Neuronal stem cell (in vitro differentiated cells): ENCODE results near the gene OR52H1.

Experiments
- DNase-seq: peaks from one replicate; pipeline ENCODE4 v3.0.0-alpha.2; 2013; ENCODE audit warnings: low spot score
- H2AFZ ChIP-seq: one replicate; pipeline ENCODE4 v1.6.1; 2013; ENCODE audit warnings: mild to moderate bottlenecking, low read length, inconsistent platforms
- H2AK5ac ChIP-seq: 2 replicates; pipeline ENCODE4 v1.6.1; 2013; ENCODE audit warnings: low read depth, mild to moderate bottlenecking, inconsistent platforms, low read length, moderate library complexity, mixed read lengths
- H2BK120ac ChIP-seq: 2 replicates; pipeline ENCODE4 v1.6.1; 2013; ENCODE audit warnings: low read depth, mild to moderate bottlenecking, inconsistent platforms, low read length, moderate library complexity, mixed read lengths
- H2BK12ac ChIP-seq: one replicate; pipeline ENCODE4 v1.6.1; 2013; ENCODE audit warnings: low read length, inconsistent platforms
- H2BK15ac ChIP-seq: 2 replicates; pipeline ENCODE4 v1.6.1; 2013; ENCODE audit warnings: mild to moderate bottlenecking, low read length, inconsistent platforms, mixed read lengths
- H2BK5ac ChIP-seq: one replicate; pipeline ENCODE4 v1.6.1; 2013; ENCODE audit warnings: inconsistent platforms, mild to moderate bottlenecking, low read length, moderate library complexity
- H3K14ac ChIP-seq: one replicate; pipeline ENCODE4 v1.6.1; 2013; ENCODE audit warnings: low read length, inconsistent platforms
- H3K18ac ChIP-seq: 2 replicates; pipeline ENCODE4 v1.6.1; 2013; ENCODE audit warnings: low read length, inconsistent platforms
- H3K23ac ChIP-seq: 2 replicates; pipeline ENCODE4 v1.6.1; 2013; ENCODE audit warnings: low read depth, mild to moderate bottlenecking, mixed read lengths, low read length, inconsistent platforms; ENCODE audit not compliant: poor library complexity
- H3K27ac ChIP-seq: replicated peaks from 3 replicates; pipeline ENCODE4 v1.5.1; 2013; ENCODE audit warnings: low read length, inconsistent platforms
- H3K27me3 ChIP-seq, 3 experiments: 2 replicates each; pipeline ENCODE4 v1.6.1; 2013; ENCODE audit warnings: low read length in 3 of 3, mild to moderate bottlenecking in 2 of 3, inconsistent platforms in 1 of 3, low read depth in 1 of 3, mixed read lengths in 1 of 3, moderate library complexity in 1 of 3; ENCODE audit not compliant: control insufficient read depth in 3 of 3, insufficient read depth in 3 of 3
- H3K36me3 ChIP-seq, 2 donors: replicated peaks in 1 of 2; 2 replicates each; pipeline ENCODE4 v1.6.1; 2013; ENCODE audit warnings: low read length in 2 of 2; ENCODE audit not compliant: control insufficient read depth in 2 of 2, insufficient read depth in 2 of 2
- H3K4ac ChIP-seq: 2 replicates; pipeline ENCODE4 v1.6.1; 2013; ENCODE audit warnings: inconsistent platforms, mild to moderate bottlenecking, low read length, moderate library complexity
- H3K4me1 ChIP-seq, 2 donors: 1 replicate in 1 of 2; 2 replicates in 1 of 2; pipeline ENCODE4 v1.6.1; 2013; ENCODE audit warnings: low read length in 2 of 2, low read depth in 1 of 2; ENCODE audit not compliant: control insufficient read depth in 2 of 2, insufficient read depth in 1 of 2
- H3K4me2 ChIP-seq: one replicate; pipeline ENCODE4 v1.6.1; 2013; ENCODE audit warnings: mild to moderate bottlenecking, low read length, inconsistent platforms; ENCODE audit not compliant: insufficient read depth, poor library complexity, severe bottlenecking
- H3K4me3 ChIP-seq, 2 donors: 2 replicates each; pipeline ENCODE4 v1.5.1; 2013; ENCODE audit warnings: low read length in 2 of 2, mild to moderate bottlenecking in 2 of 2, inconsistent platforms in 1 of 2, moderate library complexity in 1 of 2
- H3K79me1 ChIP-seq: one replicate; pipeline ENCODE4 v1.6.1; 2013; ENCODE audit warnings: low read depth, mild to moderate bottlenecking, inconsistent platforms, low read length, moderate library complexity
- H3K9ac ChIP-seq: one replicate; pipeline ENCODE4 v1.6.1; 2013; ENCODE audit warnings: mild to moderate bottlenecking, low read depth, low read length, inconsistent platforms; ENCODE audit not compliant: poor library complexity
- H3K9me3 ChIP-seq, 2 donors: replicated peaks in 1 of 2; 2 replicates each; pipeline versions ENCODE3 to v1.6.1; 2013; ENCODE audit warnings: low read length in 2 of 2, mild to moderate bottlenecking in 2 of 2, inconsistent platforms in 1 of 2, low read depth in 1 of 2, mixed read lengths in 1 of 2, moderate library complexity in 1 of 2; ENCODE audit not compliant: control insufficient read depth in 2 of 2, insufficient read depth in 1 of 2
- H4K8ac ChIP-seq: one replicate; pipeline ENCODE4 v1.6.1; 2013; ENCODE audit warnings: low read depth, mild to moderate bottlenecking, inconsistent platforms, low read length, moderate library complexity
- H4K91ac ChIP-seq: one replicate; pipeline ENCODE4 v1.6.1; 2013; ENCODE audit warnings: low read length, low read depth, mild to moderate bottlenecking, inconsistent platforms; ENCODE audit not compliant: poor library complexity
- WGBS, 2 donors: extraction: QIAGEN DNeasy Blood & Tissue Kit; methylation state at CpG; one replicate each; pipeline ENCODE4 v1.1.7; 2013; ENCODE audit warnings: missing lambda C conversion rate in 2 of 2, mixed read lengths in 1 of 2; ENCODE audit not compliant: insufficient read length in 2 of 2, insufficient replicate concordance in 1 of 2; ENCODE audit errors: extremely low coverage in 2 of 2; 5-methylcytosine and 5-hydroxymethylcytosine counted together

Gene OR52H1

GRCh38 chr11:5504403-5504921 is 43.9 kb downstream of the OR52H1 start:
- Histone ChIP-seq H3K4me2 (no peak overlapping the region), H3K9me3 (no peaks in the 10 kb centered on the region), H2AFZ (no peak overlapping the region), H3K18ac (no peak overlapping the region), H2AK5ac (no peak overlapping the region), H3K14ac (no peak overlapping the region), H3K9ac (no peak overlapping the region), H2BK12ac (no peak overlapping the region), H3K23ac (no peak overlapping the region), H4K8ac (no peak overlapping the region), H3K4me1 (no peaks in the 10 kb centered on the region), H4K91ac (no peak overlapping the region), H3K4me3 (no peak overlapping the region), H3K4ac (no peak overlapping the region), H3K27me3 (no peaks in the 10 kb centered on the region), H3K36me3 (no peaks in the 10 kb centered on the region), H2BK15ac (no peak overlapping the region), H2BK5ac (no peak overlapping the region), H3K27ac (no peak overlapping the region), H2BK120ac (no peak overlapping the region), H3K79me1 (no peaks in the 10 kb centered on the region)
- WGBS, 2 donors, result no CpG with 5 or more reads among the region's 2 CpGs
- no peak for DNase-seq

GRCh38 chr11:5500393-5500801 is 47.9 kb downstream of the OR52H1 start:
- Histone ChIP-seq H3K14ac (no peak overlapping the region), H2AK5ac (no peak overlapping the region), H3K18ac (no peak overlapping the region), H2BK120ac (no peak overlapping the region), H3K27me3 (no peaks in the 10 kb centered on the region), H3K79me1 (no peaks in the 10 kb centered on the region), H4K8ac (no peak overlapping the region), H3K4ac (no peak overlapping the region), H3K9ac (no peak overlapping the region), H2AFZ (no peak overlapping the region), H4K91ac (no peak overlapping the region), H3K36me3 (no peaks in the 10 kb centered on the region), H2BK5ac (no peak overlapping the region), H3K4me2 (no peak overlapping the region), H3K4me3 (no peak overlapping the region), H3K9me3 (no peaks in the 10 kb centered on the region), H2BK15ac (no peak overlapping the region), H3K27ac (no peak overlapping the region), H3K23ac (no peak overlapping the region), H2BK12ac (no peak overlapping the region), H3K4me1 (no peaks in the 10 kb centered on the region)
- DNase-seq, result no peak
- no CpG with 5 or more reads among the region's 6 CpGs for WGBS, 2 donors

- H3K9me3 ChIP-seq, result no peaks in the 10 kb centered on the region
- H3K4me2 ChIP-seq, result no peak overlapping the region
- no peak overlapping the region for H4K8ac ChIP-seq
- no peak overlapping the region for H4K91ac ChIP-seq
- H2AFZ ChIP-seq, result no peak overlapping the region
- no peak for DNase-seq
- WGBS, 2 donors, result no CpG with 5 or more reads among the region's 2 CpGs
- no peak overlapping the region for H3K4ac ChIP-seq
- no peak overlapping the region for H3K23ac ChIP-seq
- no peak overlapping the region for H3K18ac ChIP-seq
- H2BK120ac ChIP-seq, result no peak overlapping the region
- H2BK5ac ChIP-seq, result no peak overlapping the region
- H2BK12ac ChIP-seq, result no peak overlapping the region
- H2AK5ac ChIP-seq, result no peak overlapping the region
- H3K4me3 ChIP-seq, result no peak overlapping the region
- H3K9ac ChIP-seq, result no peak overlapping the region
- no peaks in the 10 kb centered on the region for H3K79me1 ChIP-seq
- H3K14ac ChIP-seq, result no peak overlapping the region
- H3K27me3 ChIP-seq, result no peaks in the 10 kb centered on the region
- H2BK15ac ChIP-seq, result no peak overlapping the region
- no peak overlapping the region for H3K27ac ChIP-seq
- H3K4me1 ChIP-seq, result no peaks in the 10 kb centered on the region
- no peaks in the 10 kb centered on the region for H3K36me3 ChIP-seq
Measured at GRCh38 chr11:5499671-5500070, 48.7 kb downstream of the OR52H1 start.
